ENCODE data around the gene BRD4. TPM values are rescaled to one million over a fixed set of nuclear protein-coding genes. Genes with fewer than 3 reads are reported as not detected.
A peak's percentile ranks its signal among the peaks of the same experiment; 100 is the strongest.

The BRD4 gene
- total RNA-seq, 1 donor from 2014 or later = 42.4 TPM

- H3K4me3 ChIP-seq (ENCODE audit: low read depth, low read length) = no peak overlapping the region
- DNase-seq (ENCODE audit: low read depth) = no peak
- TF ChIP-seq, protein P1, sequence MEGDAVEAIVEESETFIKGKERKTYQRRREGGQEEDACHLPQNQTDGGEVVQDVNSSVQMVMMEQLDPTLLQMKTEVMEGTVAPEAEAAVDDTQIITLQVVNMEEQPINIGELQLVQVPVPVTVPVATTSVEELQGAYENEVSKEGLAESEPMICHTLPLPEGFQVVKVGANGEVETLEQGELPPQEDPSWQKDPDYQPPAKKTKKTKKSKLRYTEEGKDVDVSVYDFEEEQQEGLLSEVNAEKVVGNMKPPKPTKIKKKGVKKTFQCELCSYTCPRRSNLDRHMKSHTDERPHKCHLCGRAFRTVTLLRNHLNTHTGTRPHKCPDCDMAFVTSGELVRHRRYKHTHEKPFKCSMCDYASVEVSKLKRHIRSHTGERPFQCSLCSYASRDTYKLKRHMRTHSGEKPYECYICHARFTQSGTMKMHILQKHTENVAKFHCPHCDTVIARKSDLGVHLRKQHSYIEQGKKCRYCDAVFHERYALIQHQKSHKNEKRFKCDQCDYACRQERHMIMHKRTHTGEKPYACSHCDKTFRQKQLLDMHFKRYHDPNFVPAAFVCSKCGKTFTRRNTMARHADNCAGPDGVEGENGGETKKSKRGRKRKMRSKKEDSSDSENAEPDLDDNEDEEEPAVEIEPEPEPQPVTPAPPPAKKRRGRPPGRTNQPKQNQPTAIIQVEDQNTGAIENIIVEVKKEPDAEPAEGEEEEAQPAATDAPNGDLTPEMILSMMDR (IDR thresholded peaks at IDR 0.05; ENCODE audit: insufficient read depth, low read length, poor library complexity, severe bottlenecking) = no peak
- H3K36me3 ChIP-seq (ENCODE audit: control insufficient read depth, insufficient read depth, low read length) = no peaks in the 10 kb centered on the region
- no peaks in the 10 kb centered on the region for H3K27me3 ChIP-seq (ENCODE audit: control insufficient read depth, insufficient read depth, low read length)
Observed at GRCh38 chr19:15300533-15301197, 31.7 kb downstream of the BRD4 start.

- no peaks in the 10 kb centered on the region for H3K27me3 ChIP-seq (ENCODE audit: control insufficient read depth, insufficient read depth, low read length)
- H3K36me3 ChIP-seq (ENCODE audit: control insufficient read depth, insufficient read depth, low read length) = no peaks in the 10 kb centered on the region
- TF ChIP-seq, protein P1 (IDR thresholded peaks at IDR 0.05; ENCODE audit: insufficient read depth, low read length, poor library complexity, severe bottlenecking) = no peak
- H3K4me3 ChIP-seq (ENCODE audit: low read depth, low read length) = no peak overlapping the region
- no peak for DNase-seq (ENCODE audit: low read depth)
Observed at GRCh38 chr19:15299568-15300409, 32.5 kb downstream of the BRD4 start.

- Histone ChIP-seq H3K36me3 (ENCODE audit: control insufficient read depth, insufficient read depth, low read length) (no peaks in the 10 kb centered on the region), H3K27me3 (ENCODE audit: control insufficient read depth, insufficient read depth, low read length) (no peaks in the 10 kb centered on the region), H3K4me3 (ENCODE audit: low read depth, low read length) (no peak overlapping the region)
- DNase-seq (ENCODE audit: low read depth) = no peak
- TF ChIP-seq, protein P1 (IDR thresholded peaks at IDR 0.05; ENCODE audit: insufficient read depth, low read length, poor library complexity, severe bottlenecking) = no peak
Observed at GRCh38 chr19:15298847-15299567, 33.3 kb downstream of the BRD4 start.

DNA sequence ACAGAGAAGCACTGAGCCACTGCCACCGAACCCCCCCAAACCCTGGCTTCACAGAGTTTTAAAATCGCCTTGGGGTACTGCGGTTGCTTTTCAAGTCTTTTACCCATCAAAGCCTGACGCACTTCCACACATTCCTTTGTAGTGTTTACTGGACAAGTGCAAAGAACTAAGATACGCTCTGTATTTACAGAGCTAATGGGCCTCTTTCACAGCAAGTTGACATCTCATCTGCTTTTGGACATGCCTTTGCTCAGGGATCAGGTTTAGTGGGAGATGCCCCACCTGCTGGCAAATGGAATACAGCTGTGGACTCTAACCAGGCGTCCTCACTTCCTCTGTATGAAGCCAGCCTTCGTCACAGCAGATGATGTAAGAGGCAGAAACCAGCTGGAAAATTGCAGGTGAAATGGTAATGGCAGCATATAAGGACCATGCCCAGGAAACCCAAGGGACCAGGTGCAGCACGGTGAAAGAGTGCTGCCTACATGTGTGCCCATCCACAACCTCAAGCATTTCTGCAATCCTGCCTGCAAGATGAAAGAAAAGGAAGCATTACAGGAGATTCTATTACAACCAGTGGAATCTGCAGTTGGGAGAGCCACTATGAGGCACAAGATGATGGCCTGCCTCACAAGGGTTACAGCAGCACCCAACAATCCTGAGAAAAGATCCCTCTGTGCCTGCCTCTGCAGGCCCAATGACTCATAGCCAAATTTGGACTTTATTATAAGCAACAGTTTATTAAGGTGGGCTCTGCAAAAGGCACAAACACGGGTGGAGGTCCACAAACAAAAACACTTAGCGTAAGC lies 34.7 kb downstream of the BRD4 start:
- DNase-seq (ENCODE audit: low read depth) = no peak
- H3K4me3 ChIP-seq (ENCODE audit: low read depth, low read length) = no peak overlapping the region

DNA sequence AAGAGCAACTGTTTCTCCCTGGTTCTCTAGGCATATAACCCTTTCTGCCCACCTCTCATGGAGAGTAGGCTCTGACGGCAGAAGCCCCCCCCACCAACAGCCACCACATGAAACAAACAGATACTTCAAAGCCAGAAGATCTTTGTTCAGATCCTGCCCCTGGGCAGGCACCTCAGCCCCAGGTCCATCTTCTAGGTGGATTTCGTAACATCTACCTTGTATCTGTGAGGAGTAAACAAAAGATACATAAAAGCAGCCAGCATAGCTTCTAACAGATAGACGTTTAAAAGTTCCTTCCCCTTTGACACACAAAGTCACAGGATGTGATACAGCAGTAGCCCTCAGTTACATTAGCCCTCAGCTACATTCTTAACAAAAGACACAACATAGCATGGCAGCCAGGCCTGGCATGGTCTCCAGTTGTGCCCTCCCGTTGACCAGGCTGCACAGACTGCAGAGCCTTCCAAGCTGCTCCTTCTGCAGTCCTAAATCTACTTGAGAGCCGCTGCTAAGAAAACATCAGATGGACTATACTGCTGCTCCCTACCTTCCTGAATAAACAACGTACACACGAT lies 35.4 kb downstream of the BRD4 start:
- no peaks in the 10 kb centered on the region for H3K27me3 ChIP-seq (ENCODE audit: control insufficient read depth, insufficient read depth, low read length)

More for the DNA sequence above, 34.7 kb downstream of the BRD4 start:
- Histone ChIP-seq H3K27me3 (ENCODE audit: control insufficient read depth, insufficient read depth, low read length) (no peaks in the 10 kb centered on the region), H3K36me3 (ENCODE audit: control insufficient read depth, insufficient read depth, low read length) (no peaks in the 10 kb centered on the region)
- TF ChIP-seq, protein P1 (IDR thresholded peaks at IDR 0.05; ENCODE audit: insufficient read depth, low read length, poor library complexity, severe bottlenecking) = peak; percentile 30

More for the DNA sequence above, 35.4 kb downstream of the BRD4 start:
- no peak for DNase-seq (ENCODE audit: low read depth)
- Histone ChIP-seq H3K36me3 (ENCODE audit: control insufficient read depth, insufficient read depth, low read length) (no peaks in the 10 kb centered on the region), H3K4me3 (ENCODE audit: low read depth, low read length) (no peak overlapping the region)
- TF ChIP-seq, protein P1 (IDR thresholded peaks at IDR 0.05; ENCODE audit: insufficient read depth, low read length, poor library complexity, severe bottlenecking) = no peak
